ENCODE results near the gene ULK4.
"Not testable (repeated sequence)": the region's sequence is repeated elsewhere in the genome, so short reads cannot be mapped to it uniquely, and the experiment has no call there.

Gene ULK4

DNA sequence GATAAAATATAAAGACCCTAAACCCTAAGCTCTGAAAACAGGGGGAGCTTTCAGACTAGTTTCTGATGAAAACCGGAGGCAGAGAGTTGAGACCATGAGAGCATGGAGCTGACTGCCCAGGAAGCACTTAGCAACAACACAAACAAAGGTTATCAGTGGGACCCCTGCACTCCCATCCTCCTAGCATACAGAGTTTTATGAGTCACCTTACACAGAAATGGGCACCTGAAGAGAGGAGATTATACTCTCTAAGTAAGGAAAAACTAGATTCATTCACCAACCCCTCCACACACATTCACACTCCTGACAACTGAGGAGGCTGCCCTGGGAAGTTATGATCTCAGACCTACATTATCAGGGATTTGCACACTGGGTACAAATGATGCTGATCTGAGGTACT, 261.7 kb downstream of the ULK4 start:
- TF ChIP-seq, protein P1, sequence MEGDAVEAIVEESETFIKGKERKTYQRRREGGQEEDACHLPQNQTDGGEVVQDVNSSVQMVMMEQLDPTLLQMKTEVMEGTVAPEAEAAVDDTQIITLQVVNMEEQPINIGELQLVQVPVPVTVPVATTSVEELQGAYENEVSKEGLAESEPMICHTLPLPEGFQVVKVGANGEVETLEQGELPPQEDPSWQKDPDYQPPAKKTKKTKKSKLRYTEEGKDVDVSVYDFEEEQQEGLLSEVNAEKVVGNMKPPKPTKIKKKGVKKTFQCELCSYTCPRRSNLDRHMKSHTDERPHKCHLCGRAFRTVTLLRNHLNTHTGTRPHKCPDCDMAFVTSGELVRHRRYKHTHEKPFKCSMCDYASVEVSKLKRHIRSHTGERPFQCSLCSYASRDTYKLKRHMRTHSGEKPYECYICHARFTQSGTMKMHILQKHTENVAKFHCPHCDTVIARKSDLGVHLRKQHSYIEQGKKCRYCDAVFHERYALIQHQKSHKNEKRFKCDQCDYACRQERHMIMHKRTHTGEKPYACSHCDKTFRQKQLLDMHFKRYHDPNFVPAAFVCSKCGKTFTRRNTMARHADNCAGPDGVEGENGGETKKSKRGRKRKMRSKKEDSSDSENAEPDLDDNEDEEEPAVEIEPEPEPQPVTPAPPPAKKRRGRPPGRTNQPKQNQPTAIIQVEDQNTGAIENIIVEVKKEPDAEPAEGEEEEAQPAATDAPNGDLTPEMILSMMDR (conservative IDR thresholded peaks at IDR 0.05; ENCODE audit: low read length) = no peak
- no peak overlapping the region for H3K4me3 ChIP-seq (ENCODE audit: low read length)
- DNase-seq (ENCODE audit: low read depth) = no peak

DNA sequence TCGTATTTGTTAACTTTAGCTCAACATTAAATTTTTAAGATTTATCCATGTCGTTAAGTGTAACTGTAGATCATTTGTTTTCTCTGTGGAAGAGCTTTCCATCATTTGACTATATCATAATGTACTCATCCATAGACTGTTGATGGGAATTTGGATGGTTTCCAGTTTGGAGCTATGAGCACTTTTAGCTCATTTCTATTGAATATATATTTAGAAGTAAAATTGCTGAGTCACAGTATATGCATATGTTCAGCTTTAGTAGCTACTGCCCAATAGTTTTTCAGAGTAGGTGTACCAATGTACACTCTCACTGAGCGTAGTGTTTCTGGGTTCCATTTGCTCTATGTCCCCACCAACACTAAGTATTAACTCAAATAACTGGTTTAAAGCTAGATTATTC, 263.0 kb downstream of the ULK4 start:
- TF ChIP-seq, protein P1 (conservative IDR thresholded peaks at IDR 0.05; ENCODE audit: low read length) = no peak
- DNase-seq (ENCODE audit: low read depth) = no peak
- H3K4me3 ChIP-seq (ENCODE audit: low read length) = no peak overlapping the region

DNA sequence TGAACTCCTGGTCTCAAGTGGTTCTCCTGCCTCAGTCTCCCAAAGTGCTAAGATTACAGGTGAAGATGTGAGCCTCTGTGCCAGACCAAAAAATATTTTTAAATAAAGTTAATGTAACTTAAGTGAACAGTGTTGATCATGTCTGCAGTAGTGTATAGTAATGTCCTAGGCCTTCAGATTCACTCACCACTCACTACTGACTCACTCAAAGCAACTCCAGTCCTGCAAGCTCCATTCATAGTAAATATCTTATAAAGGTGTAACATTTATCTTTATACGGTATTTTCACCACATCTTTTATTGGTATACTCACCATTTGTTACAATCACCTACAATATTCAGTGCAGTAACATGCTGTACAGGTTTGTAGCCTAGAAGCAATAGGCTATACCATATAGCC, 264.2 kb downstream of the ULK4 start:
- TF ChIP-seq, protein P1 (conservative IDR thresholded peaks at IDR 0.05; ENCODE audit: low read length) = no peak
- H3K4me3 ChIP-seq (ENCODE audit: low read length) = no peak overlapping the region
- DNase-seq (ENCODE audit: low read depth) = no peak

DNA sequence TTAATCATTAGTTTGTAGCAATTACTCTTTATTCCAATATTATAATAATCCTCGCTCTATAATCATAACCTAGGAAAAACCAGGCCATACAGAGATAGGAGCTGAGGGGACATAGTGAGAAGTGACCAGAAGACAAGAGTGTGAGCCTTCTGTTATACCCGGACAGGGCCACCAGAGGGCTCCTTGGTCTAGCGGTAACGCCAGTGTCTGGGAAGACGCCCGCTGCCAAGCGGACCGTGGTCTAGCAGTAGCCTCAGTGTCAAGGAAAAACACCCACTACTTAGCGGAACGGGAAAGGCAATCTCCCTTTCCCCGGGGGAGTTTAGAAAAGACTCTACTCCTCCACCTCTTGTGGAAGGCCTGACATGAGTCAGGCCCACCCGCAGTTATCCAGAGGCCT, 266.1 kb downstream of the ULK4 start:
- not testable (repeated sequence) for DNase-seq (ENCODE audit: low read depth)
- TF ChIP-seq, protein P1 (conservative IDR thresholded peaks at IDR 0.05; ENCODE audit: low read length) = peak; percentile 32; the same call in 1 of the 2 replicates

DNA sequence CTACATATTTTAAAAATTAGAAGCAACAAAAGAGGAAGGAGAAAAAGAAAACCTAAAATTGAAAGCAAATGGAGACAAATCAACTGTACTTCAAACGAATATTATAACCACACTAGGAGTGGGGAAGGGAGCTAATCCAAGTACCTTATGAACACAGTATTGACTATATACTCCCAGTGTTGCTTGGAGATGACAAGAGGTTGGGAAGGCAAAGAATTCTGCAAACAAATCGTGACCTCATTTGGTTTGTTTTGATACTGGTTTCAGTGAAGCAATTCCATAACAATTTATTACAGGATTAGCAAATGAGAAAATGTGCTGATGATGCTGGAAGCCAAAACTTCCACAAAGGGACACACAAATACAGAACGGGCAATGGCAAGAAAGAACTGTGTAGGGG, 268.1 kb downstream of the ULK4 start:
- TF ChIP-seq, protein P1 (conservative IDR thresholded peaks at IDR 0.05; ENCODE audit: low read length) = no peak
- peak; percentile 70 for DNase-seq (ENCODE audit: low read depth)
- H3K4me3 ChIP-seq (ENCODE audit: low read length) = no peak overlapping the region

More for the DNA sequence above, 266.1 kb downstream of the ULK4 start:
- not testable (repeated sequence) for H3K4me3 ChIP-seq (ENCODE audit: low read length)

DNA sequence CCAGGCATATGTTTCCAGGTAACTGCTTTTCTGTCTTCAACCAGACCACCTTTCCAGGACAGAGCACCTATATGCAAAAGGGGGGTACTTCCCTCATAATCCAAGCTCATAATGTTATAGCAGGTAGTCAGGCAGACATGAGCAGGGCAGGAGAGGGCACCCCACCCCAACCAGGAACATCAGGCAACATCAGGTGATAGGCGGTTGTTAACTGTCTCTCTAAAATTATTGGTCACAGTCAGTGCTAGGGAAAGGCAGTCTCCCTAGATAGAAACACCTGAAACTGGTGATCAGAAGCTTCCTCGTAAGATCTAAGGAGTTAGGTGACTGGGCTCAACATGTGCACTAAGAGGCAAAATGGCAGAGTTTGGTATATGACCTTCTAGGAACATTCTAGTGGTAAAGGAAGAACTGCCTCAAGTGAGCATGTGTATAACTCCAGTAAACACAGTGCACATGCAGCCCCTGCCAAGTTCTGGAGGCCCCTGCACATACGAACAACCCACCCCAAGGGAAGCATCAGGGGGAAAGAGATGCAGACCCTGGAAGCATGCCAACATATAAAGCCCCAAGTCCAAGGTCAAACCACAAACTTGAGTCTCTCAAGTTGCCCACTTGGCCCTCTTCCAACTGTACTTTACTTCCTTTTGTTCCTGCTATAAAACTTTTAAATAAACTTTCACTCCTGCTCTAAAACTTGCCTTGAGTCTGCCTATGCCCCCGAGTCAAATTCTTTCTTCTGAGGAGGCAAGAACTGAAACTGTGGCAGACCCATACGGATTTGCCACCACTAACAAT, 270.9 kb downstream of the ULK4 start:
- no peak for DNase-seq (ENCODE audit: low read depth)
- TF ChIP-seq, protein P1 (conservative IDR thresholded peaks at IDR 0.05; ENCODE audit: low read length) = no peak
- no peak overlapping the region for H3K4me3 ChIP-seq (ENCODE audit: low read length)

All from AG10803 (cell line).